OCI-LY7 (cell line): ENCODE data around the gene TIMM13. TPM values are rescaled to one million over a fixed set of nuclear protein-coding genes. Genes with fewer than 3 reads are reported as not detected.
"Not testable (repeated sequence)": the region's sequence is repeated elsewhere in the genome, so short reads cannot be mapped to it uniquely, and the experiment has no call there.

Experiments used
- BruUV-seq: library from RNA; stranded (reverse); fragments of 400-500 nt; replicated peaks from 2 replicates; lab custom pipeline; 2021; lab: Mats Ljungman, UMichigan
- CTCF ChIA-PET: fragments of 300-600 bp; sonication (Branson Sonifier 250); formaldehyde crosslinking; loops from one replicate; lab custom pipeline; 2022; ENCODE audit warnings: antibody characterized with exemption; ENCODE audit not compliant: unreplicated experiment; lab: Charles Lee
- POLR2A ChIA-PET: fragments of 300-600 bp; sonication (Branson Sonifier 250); formaldehyde crosslinking; loops from one replicate; lab custom pipeline; 2022; ENCODE audit warnings: antibody characterized with exemption; lab: Charles Lee
- DNase-seq: peaks from one replicate; pipeline ENCODE4 v3.0.0-alpha.2; 2015; ENCODE audit warnings: low spot score
- H2AFZ ChIP-seq: fragments of 200-600 bp; sonication (generic), shearing (Covaris generic); 2 replicates; pipeline ENCODE4 v1.6.1; 2014; ENCODE audit warnings: mild to moderate bottlenecking, antibody characterized with exemption, low read length, moderate library complexity
- H3K27ac ChIP-seq: fragments of 200-600 bp; sonication (generic); 2 replicates; pipeline ENCODE4 v1.5.1; 2014; ENCODE audit warnings: mixed run types, low read depth, mild to moderate bottlenecking, moderate library complexity, low read length, inconsistent platforms; ENCODE audit not compliant: poor library complexity, severe bottlenecking
- H3K36me3 ChIP-seq: fragments of 200-600 bp; sonication (generic); 2 replicates; pipeline ENCODE4 v1.6.1; 2014; ENCODE audit warnings: mild to moderate bottlenecking, antibody characterized with exemption, low read length, moderate library complexity, mixed read lengths; ENCODE audit not compliant: insufficient read depth
- H3K4me1 ChIP-seq: fragments of 200-600 bp; sonication (generic); 2 replicates; pipeline ENCODE4 v1.5.1; 2014; ENCODE audit warnings: mild to moderate bottlenecking, low read length; ENCODE audit not compliant: insufficient read depth, poor library complexity, severe bottlenecking
- H3K4me2 ChIP-seq: fragments of 200-600 bp; sonication (generic); 2 replicates; pipeline ENCODE4 v1.6.1; 2014; ENCODE audit warnings: mild to moderate bottlenecking, low read length
- H3K4me3 ChIP-seq: fragments of 200-600 bp; sonication (generic); 2 replicates; pipeline ENCODE4 v1.5.1; 2014; ENCODE audit warnings: mild to moderate bottlenecking, low read depth, low read length; ENCODE audit not compliant: poor library complexity, severe bottlenecking
- H3K79me2 ChIP-seq: fragments of 200-600 bp; sonication (generic); 2 replicates; pipeline ENCODE4 v1.6.1; 2016; ENCODE audit warnings: low read depth, mild to moderate bottlenecking, low read length, moderate library complexity, mixed read lengths; ENCODE audit not compliant: insufficient read depth
- H3K9me2 ChIP-seq: fragments of 200-600 bp; sonication (generic); 2 replicates; pipeline ENCODE4 v1.6.1; 2016; ENCODE audit warnings: mild to moderate bottlenecking, low read length, mixed read lengths; ENCODE audit not compliant: insufficient read depth
- H3K9me3 ChIP-seq: fragments of 200-600 bp; sonication (generic); 2 replicates; pipeline ENCODE4 v1.6.1; 2014; ENCODE audit warnings: mild to moderate bottlenecking, mixed run types, low read length, mixed read lengths
- H4K20me1 ChIP-seq: fragments of 200-600 bp; sonication (generic); 2 replicates; pipeline ENCODE4 v1.6.1; 2014; ENCODE audit warnings: mild to moderate bottlenecking, antibody characterized with exemption, low read length, moderate library complexity, mixed read lengths; ENCODE audit not compliant: insufficient read depth
- EZH2phosphoT487 ChIP-seq: fragments of 200-600 bp; sonication (generic); IDR thresholded peaks from 2 replicates; pipeline ENCODE4 v1.6.1; 2018; ENCODE audit warnings: low read depth, borderline replicate concordance, mild to moderate bottlenecking, mixed run types, antibody characterized with exemption, low read length, moderate library complexity, mixed read lengths
- intact Hi-C: fragments of 100-400 bp; cut with micrococcal nuclease; formaldehyde crosslinking; loops from one replicate; pipeline ENCODE4 v1.10.0; 2022; ENCODE audit not compliant: unreplicated experiment
- total RNA-seq, 2 experiments: library from RNA; depleted of rRNA in 1 of 2; stranded (reverse); fragments of >200 nt in 1 of 2; shearing (Covaris generic) in 1 of 2; gene quantifications; 2 replicates each; pipeline ENCODE4 v1.2.3, GENCODE V29; 2014 to 2022
- TF ChIP-seq, protein P1 (sequence below): fragments of 200-600 bp; sonication (generic); conservative IDR thresholded peaks from 2 replicates; pipeline ENCODE4 v1.5.1; 2014; ENCODE audit warnings: mild to moderate bottlenecking, antibody characterized with exemption, low read length, moderate library complexity, mixed read lengths

Gene TIMM13
- total RNA-seq, 2 experiments from 2014 or later, result 55.4 to 120 TPM

DNA sequence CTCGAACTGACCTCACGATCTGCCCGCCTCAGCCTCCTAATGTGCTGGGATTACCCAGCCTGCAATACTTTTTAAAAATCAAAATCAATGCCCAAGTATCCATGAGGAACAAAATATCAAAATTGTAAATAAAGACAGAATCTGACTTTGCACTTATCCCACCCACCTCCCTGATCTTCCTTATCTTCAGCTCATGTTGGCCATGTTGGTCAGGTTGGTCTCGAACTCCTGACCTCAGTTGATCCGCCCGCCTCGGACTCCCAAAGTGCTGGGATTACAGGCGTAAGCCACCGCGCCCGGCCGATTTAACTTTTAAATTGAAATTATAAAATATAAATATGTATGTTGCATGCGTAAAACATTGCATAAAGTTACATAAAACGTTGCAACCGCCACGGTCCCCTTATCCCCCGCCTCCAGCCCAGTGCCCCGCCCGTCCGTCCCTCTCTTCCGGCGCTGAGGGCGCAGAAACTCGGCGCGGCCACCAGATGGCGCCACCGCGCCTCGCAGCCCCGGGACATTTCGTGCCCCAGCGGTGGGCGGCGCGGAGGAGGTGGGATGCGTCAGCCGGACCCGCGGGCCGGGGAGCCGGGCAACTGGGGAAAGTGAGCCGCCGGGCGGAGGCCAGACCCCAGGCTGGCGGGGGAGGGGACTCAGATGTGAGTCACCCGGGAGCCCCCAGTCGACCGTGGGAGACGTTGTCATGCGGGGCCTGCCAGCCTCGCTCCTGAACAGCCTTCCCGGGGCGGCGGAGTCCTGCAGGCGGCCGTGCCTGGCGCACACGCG lies 47.0 kb upstream of the TIMM13 start:
- ChIA-PET CTCF (interaction anchor here (0.9 kb wide), 1 partner anchor 136 kb away, joined by 5 read pairs; no protein-coding TSS in a partner anchor), POLR2A (interaction anchor here (1.0 to 1.6 kb wide), 3 partner anchors 137 to 186 kb away, joined by 3 to 5 read pairs (median 3); no protein-coding TSS in a partner anchor)
- intact Hi-C loops, result loop anchor here (1.0 to 10.0 kb wide), 7 partner anchors 17 to 270 kb away; partner anchors contain the start of genes SLC39A3 and TIMM13
- Histone ChIP-seq H3K36me3 (peaks cover 17% of the 10 kb centered on the region), H4K20me1 (0 out of 2 replicates have a peak, but pooled peaks cover 4% of the 10 kb centered on the region), H3K27ac (peak overlapping the region; percentile 67), H3K9me3 (no peaks in the 10 kb centered on the region), H3K4me1 (peaks cover 35% of the 10 kb centered on the region), H3K9me2 (no peaks in the 10 kb centered on the region), H3K79me2 (peaks cover 24% of the 10 kb centered on the region), H2AFZ (peak overlapping the region; percentile 34; the same call in 1 of the 2 replicates), H3K4me3 (peak overlapping the region; percentile 97), H3K4me2 (peak overlapping the region; percentile 88)
- BruUV-seq, result no TSS peak
- DNase-seq, result peak; percentile 90
- TF ChIP-seq, protein P1, sequence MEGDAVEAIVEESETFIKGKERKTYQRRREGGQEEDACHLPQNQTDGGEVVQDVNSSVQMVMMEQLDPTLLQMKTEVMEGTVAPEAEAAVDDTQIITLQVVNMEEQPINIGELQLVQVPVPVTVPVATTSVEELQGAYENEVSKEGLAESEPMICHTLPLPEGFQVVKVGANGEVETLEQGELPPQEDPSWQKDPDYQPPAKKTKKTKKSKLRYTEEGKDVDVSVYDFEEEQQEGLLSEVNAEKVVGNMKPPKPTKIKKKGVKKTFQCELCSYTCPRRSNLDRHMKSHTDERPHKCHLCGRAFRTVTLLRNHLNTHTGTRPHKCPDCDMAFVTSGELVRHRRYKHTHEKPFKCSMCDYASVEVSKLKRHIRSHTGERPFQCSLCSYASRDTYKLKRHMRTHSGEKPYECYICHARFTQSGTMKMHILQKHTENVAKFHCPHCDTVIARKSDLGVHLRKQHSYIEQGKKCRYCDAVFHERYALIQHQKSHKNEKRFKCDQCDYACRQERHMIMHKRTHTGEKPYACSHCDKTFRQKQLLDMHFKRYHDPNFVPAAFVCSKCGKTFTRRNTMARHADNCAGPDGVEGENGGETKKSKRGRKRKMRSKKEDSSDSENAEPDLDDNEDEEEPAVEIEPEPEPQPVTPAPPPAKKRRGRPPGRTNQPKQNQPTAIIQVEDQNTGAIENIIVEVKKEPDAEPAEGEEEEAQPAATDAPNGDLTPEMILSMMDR, result peak; percentile 91
- TF ChIP-seq EZH2phosphoT487, result no peak

DNA sequence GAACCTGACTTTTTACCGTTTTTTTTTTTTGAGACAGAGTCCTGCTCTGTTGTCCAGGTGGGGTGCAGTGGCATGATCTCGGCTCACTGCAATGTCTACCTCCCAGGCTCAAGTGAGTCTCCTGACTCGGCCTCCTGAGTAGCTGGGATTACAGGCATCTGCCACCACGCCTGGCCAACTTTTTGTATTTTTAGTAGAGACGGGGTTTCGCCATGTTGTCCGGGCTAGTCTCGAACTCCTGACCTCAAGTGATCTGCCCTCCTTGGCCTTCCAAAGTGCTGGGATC lies 42.5 kb upstream of the TIMM13 start:
- H3K4me2 ChIP-seq, CTCF ChIA-PET, H3K36me3 ChIP-seq, H3K9me2 ChIP-seq, H3K79me2 ChIP-seq, BruUV-seq, H3K4me3 ChIP-seq, H3K27ac ChIP-seq, H3K9me3 ChIP-seq, H4K20me1 ChIP-seq, DNase-seq: not testable (repeated sequence)
- intact Hi-C loops, result loop anchor here (10.0 kb wide), 1 partner anchor 275 kb away; the partner anchor contains the start of gene SLC39A3
- POLR2A ChIA-PET, result interaction anchor here (0.6 to 1.4 kb wide), 2 partner anchors 151 to 306 kb away, joined by 3 to 4 read pairs; no protein-coding TSS in a partner anchor
- peak overlapping the region; percentile 37; the same call in 1 of the 2 replicates for H2AFZ ChIP-seq
- peaks cover 27% of the 10 kb centered on the region for H3K4me1 ChIP-seq

DNA sequence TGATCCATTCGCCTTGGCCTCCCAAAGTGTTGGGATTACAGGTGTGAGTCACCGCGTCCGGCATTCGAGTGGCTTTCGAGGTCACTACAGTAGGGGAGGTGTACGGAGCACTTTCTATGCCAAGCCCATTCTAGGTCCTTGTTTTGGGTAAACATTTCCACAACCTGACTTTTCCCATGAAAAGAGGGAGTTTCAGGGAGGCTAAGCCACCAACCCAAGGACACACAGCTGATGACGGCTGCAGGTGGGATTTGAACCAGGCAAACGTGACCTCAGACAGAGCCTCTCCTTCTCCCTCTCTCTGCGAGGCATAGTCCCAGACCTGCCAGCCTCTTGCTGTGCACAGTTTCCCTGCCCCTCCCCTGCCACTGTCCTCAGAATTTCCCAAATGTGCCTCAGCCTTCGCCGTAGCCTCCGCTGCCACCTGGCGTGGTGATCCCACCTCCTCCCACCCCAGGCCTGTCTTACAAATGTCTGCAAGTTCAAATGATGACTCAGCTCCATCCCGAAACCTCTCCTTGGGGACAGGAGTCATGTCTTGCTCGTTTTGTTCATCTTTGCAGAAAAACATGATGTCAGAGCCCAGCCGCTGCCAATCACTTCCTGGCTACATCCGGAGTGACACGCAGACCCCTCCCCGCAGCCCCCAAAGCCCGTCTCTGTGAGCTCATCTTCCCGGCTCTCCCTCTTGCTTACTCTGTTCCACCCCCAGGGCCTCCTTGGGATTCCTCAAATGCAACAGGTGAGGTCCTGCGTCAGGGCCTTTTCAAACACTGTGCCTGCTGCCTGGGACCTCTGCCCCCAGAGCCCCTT lies 41.9 kb upstream of the TIMM13 start:
- TF ChIP-seq EZH2phosphoT487, result no peak
- TF ChIP-seq, protein P1, result no peak
- no peak overlapping the region for H3K27ac ChIP-seq
- peak overlapping the region; percentile 37; the same call in 1 of the 2 replicates for H2AFZ ChIP-seq
- BruUV-seq, result no TSS peak
- no peaks in the 10 kb centered on the region for H3K36me3 ChIP-seq
- H3K4me3 ChIP-seq, result no peak overlapping the region
- H4K20me1 ChIP-seq, result no peaks in the 10 kb centered on the region
- H3K79me2 ChIP-seq, result no peaks in the 10 kb centered on the region
- H3K9me3 ChIP-seq, result no peaks in the 10 kb centered on the region
- peak overlapping the region; percentile 3; the same call in 1 of the 2 replicates for H3K4me2 ChIP-seq
- no peak for DNase-seq
- H3K4me1 ChIP-seq, result peaks cover 24% of the 10 kb centered on the region
- no peaks in the 10 kb centered on the region for H3K9me2 ChIP-seq
- intact Hi-C loops, result no loop called here
- POLR2A ChIA-PET, result interaction anchor here (1.4 kb wide), 1 partner anchor 152 kb away, joined by 4 read pairs; no protein-coding TSS in a partner anchor
- CTCF ChIA-PET, result interaction anchor here (0.6 kb wide), 2 partner anchors 110 to 421 kb away, joined by 3 to 12 read pairs; no protein-coding TSS in a partner anchor
